Cardiac ventricle fibroblast (primary cell): Measurements from ENCODE around the gene ATP6AP2. TPM values are rescaled to one million over a fixed set of nuclear protein-coding genes. Genes with fewer than 3 reads are reported as not detected.

Experiments used
- total RNA-seq: library from RNA; depleted of rRNA; stranded (reverse); fragments of >200 nt; gene quantifications from 2 replicates; pipeline ENCODE4 v1.2.3, GENCODE V29; 2015

Gene ATP6AP2, protein sequence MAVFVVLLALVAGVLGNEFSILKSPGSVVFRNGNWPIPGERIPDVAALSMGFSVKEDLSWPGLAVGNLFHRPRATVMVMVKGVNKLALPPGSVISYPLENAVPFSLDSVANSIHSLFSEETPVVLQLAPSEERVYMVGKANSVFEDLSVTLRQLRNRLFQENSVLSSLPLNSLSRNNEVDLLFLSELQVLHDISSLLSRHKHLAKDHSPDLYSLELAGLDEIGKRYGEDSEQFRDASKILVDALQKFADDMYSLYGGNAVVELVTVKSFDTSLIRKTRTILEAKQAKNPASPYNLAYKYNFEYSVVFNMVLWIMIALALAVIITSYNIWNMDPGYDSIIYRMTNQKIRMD
- 167 and 184 TPM in 2 replicates for total RNA-seq

DNA sequence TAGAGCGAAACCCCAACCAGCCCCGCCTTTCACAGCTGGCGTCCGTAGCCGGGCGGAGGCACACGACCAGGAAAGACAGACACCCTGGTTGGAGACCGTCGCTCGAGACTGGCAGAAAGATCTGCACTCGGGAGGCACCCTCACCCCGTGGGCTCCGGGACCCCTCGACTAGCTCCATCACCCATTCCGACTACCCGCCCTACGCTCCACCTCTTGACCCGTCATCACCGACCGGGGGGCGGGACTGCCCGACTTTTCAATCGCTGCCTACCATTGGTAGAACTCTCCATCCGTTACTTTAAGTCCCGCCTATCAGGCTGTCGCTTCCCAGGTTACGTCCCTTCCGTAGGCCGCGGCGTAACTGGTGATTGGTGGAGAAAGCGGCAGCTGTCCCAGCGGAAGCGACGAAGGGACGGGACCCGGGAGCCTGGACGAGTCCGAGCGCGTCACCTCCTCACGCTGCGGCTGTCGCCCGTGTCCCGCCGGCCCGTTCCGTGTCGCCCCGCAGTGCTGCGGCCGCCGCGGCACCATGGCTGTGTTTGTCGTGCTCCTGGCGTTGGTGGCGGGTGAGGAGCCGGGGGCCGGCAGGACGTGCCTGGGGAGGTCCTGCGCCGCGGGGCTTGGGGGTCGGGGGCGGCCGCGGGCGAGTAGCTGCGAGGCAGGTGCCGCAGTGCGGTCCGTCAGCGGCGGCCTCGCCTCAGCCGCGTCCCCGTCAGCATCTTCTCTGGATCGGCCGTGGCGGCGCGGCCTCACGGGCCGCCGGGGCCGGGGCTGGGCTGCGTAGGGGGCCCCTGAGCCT is at the start of gene ATP6AP2:
Gene ATP6AP2, plus strand, starts transcription at position 434 of the 799 bp plus-strand sequence. Its CDS starts 96 bp downstream, at position 530.

DNA sequence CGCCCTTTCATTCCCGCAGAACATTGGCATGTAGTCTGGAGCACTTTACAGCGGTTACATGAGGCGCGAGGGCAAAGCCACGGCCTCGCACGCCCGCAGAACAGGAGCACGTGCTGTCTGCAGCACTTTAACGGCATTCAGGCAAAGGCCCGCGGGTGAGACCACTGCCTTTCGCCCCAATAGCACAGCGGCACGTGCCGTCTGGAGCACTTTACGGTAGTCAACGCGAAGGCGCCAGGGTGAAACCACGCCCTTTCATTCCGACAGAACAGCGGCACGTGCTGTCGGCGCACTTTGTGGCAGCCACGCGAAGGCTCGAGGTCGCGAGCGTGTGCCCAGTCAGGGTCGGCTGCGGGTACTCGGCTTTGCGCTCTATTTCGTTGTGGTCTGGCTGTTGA is 42.4 kb downstream of the ATP6AP2 start, which contains the start of gene MPC1L:
Gene MPC1L, plus strand, starts transcription at position 290 of the 398 bp plus-strand sequence. CDS start 138 bp downstream, outside the sequence.

DNA sequence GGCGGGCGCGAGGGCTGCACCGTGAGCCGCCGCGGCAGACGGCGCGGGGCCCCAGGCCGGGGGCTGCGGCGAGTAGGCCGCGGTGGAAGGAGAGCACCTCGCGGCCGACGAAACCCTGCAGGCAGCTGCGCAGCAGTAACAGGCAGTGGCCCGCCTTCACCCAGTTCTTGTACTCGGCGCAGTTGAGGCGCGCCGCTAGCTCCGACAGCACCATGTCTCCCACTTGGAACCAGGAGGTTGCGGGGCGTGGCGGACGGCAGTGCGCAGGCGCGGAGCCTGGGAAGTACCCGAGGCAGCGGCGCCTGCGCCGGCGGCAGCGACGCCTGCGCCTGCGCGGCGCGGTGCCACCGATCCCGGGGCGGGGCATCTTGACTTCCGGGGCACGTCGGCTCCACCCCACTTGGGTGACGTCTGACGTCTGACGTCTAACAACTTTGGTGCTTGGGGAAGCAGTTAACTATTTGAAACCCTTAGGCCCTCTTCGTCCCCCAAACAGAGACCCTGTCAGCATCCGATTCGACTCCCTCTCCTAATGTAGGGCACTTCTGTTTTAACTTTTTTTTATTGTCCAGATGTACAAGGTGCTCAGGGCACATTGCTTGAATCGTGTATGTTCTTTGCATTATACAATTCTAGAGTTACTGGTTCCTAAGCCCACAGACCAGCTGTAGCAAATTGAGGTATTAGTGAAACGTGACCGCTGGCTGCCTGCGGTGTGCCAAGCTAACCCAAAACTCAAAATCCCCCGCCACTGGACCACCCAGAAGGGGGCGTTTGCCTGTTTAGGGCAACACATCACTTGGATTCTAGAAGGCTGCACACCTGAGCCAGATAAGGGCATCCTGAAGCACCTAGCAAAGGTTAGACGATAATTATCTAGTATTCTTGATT is 66.8 kb downstream of the ATP6AP2 start, which contains the start of gene CXorf38:
Gene CXorf38, minus strand, starts transcription at position 255 of the 891 bp plus-strand sequence. Its CDS starts 41 bp downstream, at position 214.

Other genes with a start within 250 kb of the ATP6AP2 start
- not detected in 2 replicates for gene MPC1L, start 42.5 kb downstream of the ATP6AP2 start, total RNA-seq
- gene CXorf38, start 66.6 kb downstream of the ATP6AP2 start, total RNA-seq: 9.6 and 11.7 TPM in 2 replicates
- 19.8 and 19.9 TPM in 2 replicates for gene MED14, start 154.6 kb downstream of the ATP6AP2 start, total RNA-seq